WTC11 (cell line): ENCODE data around the gene ELMO1. TPM values are rescaled to one million over a fixed set of nuclear protein-coding genes. Genes with fewer than 3 reads are reported as not detected.

Source experiments
- ATAC-seq: fragments of 200-7000 bp; cut with Tn5 transposase; 2 replicates; pipeline ENCODE4 v1.10.0; 2021; ENCODE audit warnings: mild to moderate bottlenecking, moderate library complexity
- CTCF ChIA-PET: fragments of 300-600 bp; sonication (Branson Sonifier 250); formaldehyde crosslinking; loops from one replicate; lab custom pipeline; 2021; ENCODE audit warnings: antibody characterized with exemption; lab: Charles Lee
- POLR2A ChIA-PET: fragments of 350-600 bp; sonication (Branson Sonifier 250); formaldehyde crosslinking; loops from one replicate; lab custom pipeline; 2021; ENCODE audit warnings: antibody characterized with exemption; lab: Charles Lee
- DNase-seq: peaks from one replicate; pipeline ENCODE4 v3.0.0; 2021; ENCODE audit warnings: low spot score
- H3K27ac Mint-ChIP-seq: 2 replicates; pipeline ENCODE4 v1.8.0; 2021; ENCODE audit warnings: mixed read lengths
- H3K27me3 Mint-ChIP-seq: 2 replicates; pipeline ENCODE4 v1.8.0; 2021; ENCODE audit warnings: low read depth, mild to moderate bottlenecking, moderate library complexity, mixed read lengths
- H3K36me3 Mint-ChIP-seq: 2 replicates; pipeline ENCODE4 v1.8.0; 2021; ENCODE audit warnings: mixed read lengths
- H3K4me1 Mint-ChIP-seq: 2 replicates; pipeline ENCODE4 v1.8.0; 2022; ENCODE audit warnings: mixed read lengths
- H3K4me3 Mint-ChIP-seq: 2 replicates; pipeline ENCODE4 v1.8.0; 2021; ENCODE audit warnings: mild to moderate bottlenecking, moderate library complexity, mixed read lengths
- H3K9me3 Mint-ChIP-seq: 2 replicates; pipeline ENCODE4 v1.8.0; 2021; ENCODE audit warnings: mixed read lengths
- ELF4 ChIP-seq: sonication (generic); formaldehyde crosslinking; IDR thresholded peaks from 2 replicates; pipeline ENCODE4 v1.8.1; 2022; ENCODE audit warnings: low read depth, mild to moderate bottlenecking, moderate library complexity, missing genetic modification reagents
- ESRRA ChIP-seq: sonication (generic); formaldehyde crosslinking; IDR thresholded peaks from 2 replicates; pipeline ENCODE4 v1.8.1; 2022; ENCODE audit warnings: mild to moderate bottlenecking, missing genetic modification reagents, borderline replicate concordance
- FOXK1 ChIP-seq: sonication (generic); formaldehyde crosslinking; IDR thresholded peaks from 2 replicates; pipeline ENCODE4 v1.8.0; 2022; ENCODE audit warnings: mild to moderate bottlenecking, moderate library complexity, missing genetic modification reagents
- FOXP1 ChIP-seq: sonication (generic); formaldehyde crosslinking; IDR thresholded peaks from 2 replicates; pipeline ENCODE4 v1.8.0; 2022; ENCODE audit warnings: missing genetic modification reagents, mild to moderate bottlenecking, moderate library complexity, borderline replicate concordance
- IRF2 ChIP-seq: sonication (generic); formaldehyde crosslinking; IDR thresholded peaks from 2 replicates; pipeline ENCODE4 v1.8.0; 2022; ENCODE audit warnings: low read depth, missing genetic modification reagents, borderline replicate concordance
- JAZF1 ChIP-seq: fragments of 250-450 bp; sonication (Bioruptor Pico); IDR thresholded peaks from 2 replicates; pipeline ENCODE4 v1.9.0; 2021; ENCODE audit warnings: moderate library complexity, mild to moderate bottlenecking, inconsistent platforms
- KAT7 ChIP-seq: sonication (generic); formaldehyde crosslinking; IDR thresholded peaks from 2 replicates; pipeline ENCODE4 v1.8.1; 2023; ENCODE audit warnings: missing genetic modification reagents, mild to moderate bottlenecking, borderline replicate concordance
- MXD4 ChIP-seq: fragments of 250-450 bp; sonication (Bioruptor Pico); IDR thresholded peaks from 2 replicates; pipeline ENCODE4 v1.8.0; 2021; ENCODE audit warnings: mild to moderate bottlenecking, moderate library complexity, borderline replicate concordance
- NFATC4 ChIP-seq: fragments of 250-450 bp; sonication (Bioruptor Pico); IDR thresholded peaks from 2 replicates; pipeline ENCODE4 v1.9.0; 2021; ENCODE audit warnings: mild to moderate bottlenecking
- NR3C1 ChIP-seq: sonication (generic); formaldehyde crosslinking; conservative IDR thresholded peaks from 2 replicates; pipeline ENCODE4 v1.8.1; 2023; ENCODE audit warnings: low read depth, mild to moderate bottlenecking, missing genetic modification reagents
- RORB ChIP-seq: fragments of 250-450 bp; sonication (Bioruptor Pico); IDR thresholded peaks from 2 replicates; pipeline ENCODE4 v1.9.0; 2021; ENCODE audit warnings: mild to moderate bottlenecking
- SMAD4 ChIP-seq: sonication (generic); formaldehyde crosslinking; IDR thresholded peaks from 2 replicates; pipeline ENCODE4 v1.8.0; 2022; ENCODE audit warnings: mild to moderate bottlenecking, missing genetic modification reagents
- TP53 ChIP-seq: sonication (generic); formaldehyde crosslinking; IDR thresholded peaks from 2 replicates; pipeline ENCODE4 v1.8.1; 2023; ENCODE audit warnings: mild to moderate bottlenecking, missing genetic modification reagents
- ZNF232 ChIP-seq: sonication (generic); formaldehyde crosslinking; IDR thresholded peaks from 2 replicates; pipeline ENCODE4 v1.8.0; 2022; ENCODE audit warnings: mild to moderate bottlenecking, missing genetic modification reagents
- ZNF263 ChIP-seq: sonication (generic); formaldehyde crosslinking; IDR thresholded peaks from 2 replicates; pipeline ENCODE4 v1.8.1; 2022; ENCODE audit warnings: low read depth, mild to moderate bottlenecking, moderate library complexity, missing genetic modification reagents
- ZNF671 ChIP-seq: fragments of 250-450 bp; sonication (Bioruptor Pico); IDR thresholded peaks from 2 replicates; pipeline ENCODE4 v1.8.0; 2021; ENCODE audit warnings: mild to moderate bottlenecking
- total RNA-seq: library from RNA; stranded (reverse); gene quantifications from 3 replicates; pipeline ENCODE4 v1.2.3, GENCODE V29; 2021
- TF ChIP-seq, protein P1 (sequence below): sonication (generic); formaldehyde crosslinking; IDR thresholded peaks from 2 replicates; pipeline ENCODE4 v1.8.1; 2023; ENCODE audit warnings: mild to moderate bottlenecking, missing genetic modification reagents, moderate library complexity
- TF ChIP-seq, protein P2 (sequence below): sonication (generic); formaldehyde crosslinking; IDR thresholded peaks from 2 replicates; pipeline ENCODE4 v1.8.1; 2023; ENCODE audit warnings: mild to moderate bottlenecking, missing genetic modification reagents
- TF ChIP-seq, protein P3 (sequence below): sonication (generic); formaldehyde crosslinking; IDR thresholded peaks from 2 replicates; pipeline ENCODE4 v1.8.0; 2022; ENCODE audit warnings: missing genetic modification reagents
- TF ChIP-seq, protein P4 (sequence below): fragments of 250-450 bp; sonication (Bioruptor Pico); IDR thresholded peaks from 2 replicates; pipeline ENCODE4 v1.9.0; 2021; ENCODE audit warnings: mild to moderate bottlenecking
- TF ChIP-seq, protein P5 (sequence below): sonication (generic); formaldehyde crosslinking; IDR thresholded peaks from 2 replicates; pipeline ENCODE4 v1.8.1; 2022; ENCODE audit warnings: mild to moderate bottlenecking, missing genetic modification reagents, moderate library complexity, borderline replicate concordance

The ELMO1 gene
- total RNA-seq, 1 experiment from 2014 or later: 19.4 TPM

DNA sequence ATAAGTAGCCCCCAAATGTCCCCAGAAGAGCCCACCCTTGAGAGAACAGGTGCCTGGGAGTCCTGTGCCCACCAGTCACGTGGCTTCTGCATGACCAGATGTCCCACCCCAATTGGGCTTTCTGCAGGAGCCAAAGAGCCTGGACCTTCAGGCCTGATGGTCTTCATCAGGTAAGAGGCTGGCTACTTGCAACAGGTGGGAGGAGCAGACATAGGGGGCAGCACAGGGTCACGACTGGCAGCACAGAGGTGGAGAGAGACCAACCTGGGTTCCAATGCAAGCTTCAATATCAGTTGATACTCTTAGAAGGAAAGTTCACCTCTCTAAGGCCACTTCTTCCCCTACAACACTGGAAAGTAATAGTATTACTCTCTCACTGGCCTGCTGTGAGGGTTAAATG, 288.0 kb downstream of the ELMO1 start:
- no peak overlapping the region for H3K4me3 Mint-ChIP-seq
- TF ChIP-seq FOXP1 (CRISPR knock-in tag) (no peak), ZNF671 (CRISPR knock-in tag) (no peak), JAZF1 (no peak), ELF4 (CRISPR knock-in tag) (no peak), NR3C1 (CRISPR knock-in tag) (no peak), MXD4 (CRISPR knock-in tag) (no peak)
- no peaks in the 10 kb centered on the region for H3K27me3 Mint-ChIP-seq
- H3K4me1 Mint-ChIP-seq: no peaks in the 10 kb centered on the region
- H3K27ac Mint-ChIP-seq: no peak overlapping the region
- ChIA-PET CTCF (interaction anchor here (0.7 to 2.1 kb wide), 4 partner anchors 21 to 193 kb away, joined by 3 to 9 read pairs (median 6); no protein-coding TSS in a partner anchor), POLR2A (no interaction called here)
- no peak for DNase-seq
- H3K36me3 Mint-ChIP-seq: peaks cover 13% of the 10 kb centered on the region
- peak; percentile 74 for ATAC-seq
- H3K9me3 Mint-ChIP-seq: peaks cover 18% of the 10 kb centered on the region

DNA sequence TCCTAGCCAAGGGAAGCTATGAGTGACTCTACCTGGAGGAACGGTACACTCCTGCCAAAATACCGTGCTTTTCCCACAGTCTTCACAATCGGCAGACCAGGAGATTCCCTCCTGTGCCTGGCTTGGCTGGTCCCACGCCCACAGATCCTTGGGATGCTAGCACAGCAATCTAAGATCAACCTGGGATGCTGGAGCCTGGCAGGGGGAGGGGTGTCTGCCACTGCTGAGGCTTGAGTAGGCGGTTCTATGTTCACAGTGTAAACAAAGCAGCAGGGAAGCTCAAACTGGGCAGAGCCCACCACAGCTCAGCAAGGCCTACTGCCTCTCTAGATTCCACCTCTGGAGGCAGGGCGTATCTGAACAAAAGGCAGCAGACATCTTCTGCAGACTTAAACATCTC, 295.3 kb downstream of the ELMO1 start:
- no peak for ATAC-seq

More for the DNA sequence above, 295.3 kb downstream of the ELMO1 start:
- peaks cover 14% of the 10 kb centered on the region for H3K36me3 Mint-ChIP-seq
- no peak overlapping the region for H3K4me3 Mint-ChIP-seq
- H3K27me3 Mint-ChIP-seq: no peaks in the 10 kb centered on the region
- ChIA-PET POLR2A (no interaction called here), CTCF (interaction anchor here (1.2 to 2.3 kb wide), 2 partner anchors 29 to 186 kb away, joined by 4 to 6 read pairs; no protein-coding TSS in a partner anchor)
- H3K4me1 Mint-ChIP-seq: peaks cover 27% of the 10 kb centered on the region
- peaks cover 27% of the 10 kb centered on the region for H3K9me3 Mint-ChIP-seq
- DNase-seq: no peak
- TF ChIP-seq ZNF263 (no peak), ZNF232 (CRISPR knock-in tag) (no peak), RORB (CRISPR knock-in tag) (no peak), KAT7 (CRISPR knock-in tag) (no peak), SMAD4 (CRISPR knock-in tag) (no peak), NFATC4 (no peak), TP53 (CRISPR knock-in tag) (no peak), IRF2 (CRISPR knock-in tag) (no peak), FOXK1 (no peak), ESRRA (CRISPR knock-in tag) (no peak)
- TF ChIP-seq, protein P1, sequence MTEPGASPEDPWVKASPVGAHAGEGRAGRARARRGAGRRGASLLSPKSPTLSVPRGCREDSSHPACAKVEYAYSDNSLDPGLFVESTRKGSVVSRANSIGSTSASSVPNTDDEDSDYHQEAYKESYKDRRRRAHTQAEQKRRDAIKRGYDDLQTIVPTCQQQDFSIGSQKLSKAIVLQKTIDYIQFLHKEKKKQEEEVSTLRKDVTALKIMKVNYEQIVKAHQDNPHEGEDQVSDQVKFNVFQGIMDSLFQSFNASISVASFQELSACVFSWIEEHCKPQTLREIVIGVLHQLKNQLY (CRISPR knock-in tag): no peak
- TF ChIP-seq, protein P2, sequence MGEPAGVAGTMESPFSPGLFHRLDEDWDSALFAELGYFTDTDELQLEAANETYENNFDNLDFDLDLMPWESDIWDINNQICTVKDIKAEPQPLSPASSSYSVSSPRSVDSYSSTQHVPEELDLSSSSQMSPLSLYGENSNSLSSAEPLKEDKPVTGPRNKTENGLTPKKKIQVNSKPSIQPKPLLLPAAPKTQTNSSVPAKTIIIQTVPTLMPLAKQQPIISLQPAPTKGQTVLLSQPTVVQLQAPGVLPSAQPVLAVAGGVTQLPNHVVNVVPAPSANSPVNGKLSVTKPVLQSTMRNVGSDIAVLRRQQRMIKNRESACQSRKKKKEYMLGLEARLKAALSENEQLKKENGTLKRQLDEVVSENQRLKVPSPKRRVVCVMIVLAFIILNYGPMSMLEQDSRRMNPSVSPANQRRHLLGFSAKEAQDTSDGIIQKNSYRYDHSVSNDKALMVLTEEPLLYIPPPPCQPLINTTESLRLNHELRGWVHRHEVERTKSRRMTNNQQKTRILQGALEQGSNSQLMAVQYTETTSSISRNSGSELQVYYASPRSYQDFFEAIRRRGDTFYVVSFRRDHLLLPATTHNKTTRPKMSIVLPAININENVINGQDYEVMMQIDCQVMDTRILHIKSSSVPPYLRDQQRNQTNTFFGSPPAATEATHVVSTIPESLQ (CRISPR knock-in tag): no peak
- TF ChIP-seq, protein P3, sequence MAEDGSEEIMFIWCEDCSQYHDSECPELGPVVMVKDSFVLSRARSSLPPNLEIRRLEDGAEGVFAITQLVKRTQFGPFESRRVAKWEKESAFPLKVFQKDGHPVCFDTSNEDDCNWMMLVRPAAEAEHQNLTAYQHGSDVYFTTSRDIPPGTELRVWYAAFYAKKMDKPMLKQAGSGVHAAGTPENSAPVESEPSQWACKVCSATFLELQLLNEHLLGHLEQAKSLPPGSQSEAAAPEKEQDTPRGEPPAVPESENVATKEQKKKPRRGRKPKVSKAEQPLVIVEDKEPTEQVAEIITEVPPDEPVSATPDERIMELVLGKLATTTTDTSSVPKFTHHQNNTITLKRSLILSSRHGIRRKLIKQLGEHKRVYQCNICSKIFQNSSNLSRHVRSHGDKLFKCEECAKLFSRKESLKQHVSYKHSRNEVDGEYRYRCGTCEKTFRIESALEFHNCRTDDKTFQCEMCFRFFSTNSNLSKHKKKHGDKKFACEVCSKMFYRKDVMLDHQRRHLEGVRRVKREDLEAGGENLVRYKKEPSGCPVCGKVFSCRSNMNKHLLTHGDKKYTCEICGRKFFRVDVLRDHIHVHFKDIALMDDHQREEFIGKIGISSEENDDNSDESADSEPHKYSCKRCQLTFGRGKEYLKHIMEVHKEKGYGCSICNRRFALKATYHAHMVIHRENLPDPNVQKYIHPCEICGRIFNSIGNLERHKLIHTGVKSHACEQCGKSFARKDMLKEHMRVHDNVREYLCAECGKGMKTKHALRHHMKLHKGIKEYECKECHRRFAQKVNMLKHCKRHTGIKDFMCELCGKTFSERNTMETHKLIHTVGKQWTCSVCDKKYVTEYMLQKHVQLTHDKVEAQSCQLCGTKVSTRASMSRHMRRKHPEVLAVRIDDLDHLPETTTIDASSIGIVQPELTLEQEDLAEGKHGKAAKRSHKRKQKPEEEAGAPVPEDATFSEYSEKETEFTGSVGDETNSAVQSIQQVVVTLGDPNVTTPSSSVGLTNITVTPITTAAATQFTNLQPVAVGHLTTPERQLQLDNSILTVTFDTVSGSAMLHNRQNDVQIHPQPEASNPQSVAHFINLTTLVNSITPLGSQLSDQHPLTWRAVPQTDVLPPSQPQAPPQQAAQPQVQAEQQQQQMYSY (CRISPR knock-in tag): no peak
- TF ChIP-seq, protein P4, sequence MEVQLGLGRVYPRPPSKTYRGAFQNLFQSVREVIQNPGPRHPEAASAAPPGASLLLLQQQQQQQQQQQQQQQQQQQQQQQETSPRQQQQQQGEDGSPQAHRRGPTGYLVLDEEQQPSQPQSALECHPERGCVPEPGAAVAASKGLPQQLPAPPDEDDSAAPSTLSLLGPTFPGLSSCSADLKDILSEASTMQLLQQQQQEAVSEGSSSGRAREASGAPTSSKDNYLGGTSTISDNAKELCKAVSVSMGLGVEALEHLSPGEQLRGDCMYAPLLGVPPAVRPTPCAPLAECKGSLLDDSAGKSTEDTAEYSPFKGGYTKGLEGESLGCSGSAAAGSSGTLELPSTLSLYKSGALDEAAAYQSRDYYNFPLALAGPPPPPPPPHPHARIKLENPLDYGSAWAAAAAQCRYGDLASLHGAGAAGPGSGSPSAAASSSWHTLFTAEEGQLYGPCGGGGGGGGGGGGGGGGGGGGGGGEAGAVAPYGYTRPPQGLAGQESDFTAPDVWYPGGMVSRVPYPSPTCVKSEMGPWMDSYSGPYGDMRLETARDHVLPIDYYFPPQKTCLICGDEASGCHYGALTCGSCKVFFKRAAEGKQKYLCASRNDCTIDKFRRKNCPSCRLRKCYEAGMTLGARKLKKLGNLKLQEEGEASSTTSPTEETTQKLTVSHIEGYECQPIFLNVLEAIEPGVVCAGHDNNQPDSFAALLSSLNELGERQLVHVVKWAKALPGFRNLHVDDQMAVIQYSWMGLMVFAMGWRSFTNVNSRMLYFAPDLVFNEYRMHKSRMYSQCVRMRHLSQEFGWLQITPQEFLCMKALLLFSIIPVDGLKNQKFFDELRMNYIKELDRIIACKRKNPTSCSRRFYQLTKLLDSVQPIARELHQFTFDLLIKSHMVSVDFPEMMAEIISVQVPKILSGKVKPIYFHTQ (CRISPR knock-in tag): no peak
- TF ChIP-seq, protein P5, sequence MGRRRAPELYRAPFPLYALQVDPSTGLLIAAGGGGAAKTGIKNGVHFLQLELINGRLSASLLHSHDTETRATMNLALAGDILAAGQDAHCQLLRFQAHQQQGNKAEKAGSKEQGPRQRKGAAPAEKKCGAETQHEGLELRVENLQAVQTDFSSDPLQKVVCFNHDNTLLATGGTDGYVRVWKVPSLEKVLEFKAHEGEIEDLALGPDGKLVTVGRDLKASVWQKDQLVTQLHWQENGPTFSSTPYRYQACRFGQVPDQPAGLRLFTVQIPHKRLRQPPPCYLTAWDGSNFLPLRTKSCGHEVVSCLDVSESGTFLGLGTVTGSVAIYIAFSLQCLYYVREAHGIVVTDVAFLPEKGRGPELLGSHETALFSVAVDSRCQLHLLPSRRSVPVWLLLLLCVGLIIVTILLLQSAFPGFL (CRISPR knock-in tag): no peak
- H3K27ac Mint-ChIP-seq: no peak overlapping the region
